ENCODE results near the gene CACNG4. TPM values are rescaled to one million over a fixed set of nuclear protein-coding genes. Genes with fewer than 3 reads are reported as not detected.

Gene CACNG4
- total and polyA plus RNA-seq, 2 of the 4 experiments (the other 2 are of a cell fraction) = under 0.01 to 0.53 TPM

- peak; percentile 49 for ATAC-seq (ENCODE audit: low read depth)
- no peak overlapping the region for H3K4ac ChIP-seq (ENCODE audit: low read depth, low read length)
- H2AFZ ChIP-seq (replicated peaks; ENCODE audit: low read length, poor library complexity) = no peak overlapping the region
- no peak overlapping the region for H4K5ac ChIP-seq (ENCODE audit: low read depth, low read length)
- intact Hi-C loops (cut with micrococcal nuclease) = no loop called here
- no peak overlapping the region for H3K4me2 ChIP-seq (ENCODE audit: low read depth, low read length)
- no peak overlapping the region for H3K27ac ChIP-seq (ENCODE audit: insufficient read depth, low read length)
- POLR2A ChIA-PET (ENCODE audit: unreplicated experiment) = no interaction called here
- no peaks in the 10 kb centered on the region for H3K36me3 ChIP-seq (ENCODE audit: control insufficient read depth, insufficient read depth, low read length)
- peaks cover 8% of the 10 kb centered on the region; the same call in 1 of the 2 replicates for H3K9me1 ChIP-seq (ENCODE audit: insufficient read depth, low read length)
- no peak overlapping the region for H4K91ac ChIP-seq (ENCODE audit: insufficient read depth, low read depth, low read length)
- H2AK5ac ChIP-seq (ENCODE audit: low read depth, low read length) = no peak overlapping the region
- no peak overlapping the region for H2BK120ac ChIP-seq (ENCODE audit: low read depth, low read length)
- H3K4me3 ChIP-seq (ENCODE audit: insufficient read depth, low read depth, low read length) = no peak overlapping the region
- TF ChIP-seq ELK1 (IDR thresholded peaks at IDR 0.05; ENCODE audit: borderline replicate concordance, low read depth, low read length) (no peak), RFX5 (IDR thresholded peaks at IDR 0.05; ENCODE audit: low read depth, low read length) (no peak), CTCF (conservative IDR thresholded peaks at IDR 0.05; ENCODE audit: low read depth, low read length) (no peak), BHLHE40 (IDR thresholded peaks at IDR 0.05; ENCODE audit: low read depth, low read length) (no peak), NFE2L2 (IDR thresholded peaks at IDR 0.05; ENCODE audit: low read depth, low read length) (no peak), MXI1 (IDR thresholded peaks at IDR 0.05; ENCODE audit: borderline replicate concordance, low read depth, low read length) (no peak), MAZ (IDR thresholded peaks at IDR 0.05; ENCODE audit: borderline replicate concordance, low read depth, low read length) (no peak), RCOR1 (IDR thresholded peaks at IDR 0.05; ENCODE audit: insufficient replicate concordance, low read length) (no peak), FOS (IDR thresholded peaks at IDR 0.05; ENCODE audit: low read depth, low read length) (no peak), CHD1 (IDR thresholded peaks at IDR 0.05; ENCODE audit: low read depth, low read length) (no peak)
- TF ChIP-seq, protein P1, sequence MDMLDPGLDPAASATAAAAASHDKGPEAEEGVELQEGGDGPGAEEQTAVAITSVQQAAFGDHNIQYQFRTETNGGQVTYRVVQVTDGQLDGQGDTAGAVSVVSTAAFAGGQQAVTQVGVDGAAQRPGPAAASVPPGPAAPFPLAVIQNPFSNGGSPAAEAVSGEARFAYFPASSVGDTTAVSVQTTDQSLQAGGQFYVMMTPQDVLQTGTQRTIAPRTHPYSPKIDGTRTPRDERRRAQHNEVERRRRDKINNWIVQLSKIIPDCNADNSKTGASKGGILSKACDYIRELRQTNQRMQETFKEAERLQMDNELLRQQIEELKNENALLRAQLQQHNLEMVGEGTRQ (IDR thresholded peaks at IDR 0.05; ENCODE audit: low read depth, low read length) = no peak; the same call in 1 of the 2 replicates
- H2BK5ac ChIP-seq (ENCODE audit: low read depth, low read length, poor library complexity, severe bottlenecking) = no peak overlapping the region
- H3K79me1 ChIP-seq (ENCODE audit: low read depth in 1 of 2, low read length in 2 of 2) = no peaks in the 10 kb centered on the region
- dilution Hi-C loops (cut with HindIII; ENCODE audit: low sequenced_read_pairs, unreplicated experiment) = no loop called here
- H3K4me1 ChIP-seq (ENCODE audit: control insufficient read depth, insufficient read depth, low read length) = no peaks in the 10 kb centered on the region
- no peak overlapping the region for H4K8ac ChIP-seq (ENCODE audit: low read depth in 2 of 2, low read length in 2 of 2)
- in situ Hi-C loops (cut with MboI; ENCODE audit: low sequenced_read_pairs) = no loop called here
- H2AK9ac ChIP-seq (replicated peaks; ENCODE audit: low read depth, low read length, poor library complexity) = no peak overlapping the region
- H3K27me3 ChIP-seq (ENCODE audit: control insufficient read depth, insufficient read depth, low read length) = peaks cover 15% of the 10 kb centered on the region; the same call in 1 of the 2 replicates
- DNase-seq = peak; percentile 17
- 83% methylated on average over 10 of the region's 12 CpGs; no CpG with 5 or more reads in 1 of the 2 experiments for WGBS, 2 experiments (ENCODE audit: extremely low coverage in 2 of 2, insufficient read length in 1 of 2)
- H3K14ac ChIP-seq (replicated peaks; ENCODE audit: low read depth, low read length) = no peak overlapping the region
- no peaks in the 10 kb centered on the region for H3K9me3 ChIP-seq (ENCODE audit: control insufficient read depth, insufficient read depth, low read length)
- H4K20me1 ChIP-seq (ENCODE audit: insufficient read depth, low read length) = no peaks in the 10 kb centered on the region
- H3K18ac ChIP-seq (ENCODE audit: low read depth, low read length) = no peak overlapping the region
- H2BK20ac ChIP-seq (ENCODE audit: low read depth, low read length) = no peak overlapping the region
- no peak overlapping the region for H2BK15ac ChIP-seq (ENCODE audit: low read depth, low read length)
- H3K56ac ChIP-seq (ENCODE audit: extremely low read depth, insufficient read depth, low read length) = no peak overlapping the region
- H3K23ac ChIP-seq (ENCODE audit: low read depth, low read length) = no peak overlapping the region
- no TSS peak for BruUV-seq (replicated peaks)
- CTCF ChIA-PET = no interaction called here
- H3K9ac ChIP-seq (ENCODE audit: low read depth, low read length) = no peak overlapping the region
These were observed 62.6 kb downstream of the CACNG4 start for GRCh38 chr17:67027031-67027628.

Measured in IMR-90 (cell line).